Neutrophil (primary cell): ENCODE results near the gene TMEM270.
"Not testable (repeated sequence)": the region's sequence is repeated elsewhere in the genome, so short reads cannot be mapped to it uniquely, and the experiment has no call there.

Source experiments
- H3K27ac ChIP-seq: fragments of 200-600 bp; sonication (generic); 2 replicates; pipeline ENCODE4 v1.5.1; 2016; ENCODE audit warnings: mild to moderate bottlenecking, moderate library complexity
- H3K27me3 ChIP-seq: fragments of 200-600 bp; sonication (generic); 2 replicates; pipeline ENCODE4 v1.6.0; 2016; ENCODE audit warnings: mild to moderate bottlenecking
- H3K36me3 ChIP-seq: fragments of 200-600 bp; sonication (generic); 2 replicates; pipeline ENCODE4 v1.5.1; 2017
- H3K4me1 ChIP-seq, 2 experiments: fragments of 200-600 bp in 1 of 2; sonication (generic) in 1 of 2; 1 replicate in 1 of 2; 2 replicates in 1 of 2; pipeline versions ENCODE4 v1.5.1 to v1.6.1; 2013 to 2016; ENCODE audit warnings: low read depth in 1 of 2, low read length in 1 of 2, mild to moderate bottlenecking in 1 of 2, moderate library complexity in 1 of 2; ENCODE audit not compliant: control insufficient read depth in 1 of 2, insufficient read depth in 1 of 2
- H3K4me3 ChIP-seq, 2 experiments: fragments of 200-600 bp in 1 of 2; sonication (generic) in 1 of 2; 1 replicate in 1 of 2; 2 replicates in 1 of 2; pipeline ENCODE4 v1.5.1; 2013 to 2016; ENCODE audit warnings: low read depth in 1 of 2, low read length in 1 of 2, mild to moderate bottlenecking in 1 of 2, moderate library complexity in 1 of 2
- H3K9me3 ChIP-seq: fragments of 200-600 bp; sonication (generic); 2 replicates; pipeline ENCODE4 v1.5.1; 2016
- CTCF ChIP-seq: fragments of 200-600 bp; sonication (generic); IDR thresholded peaks from 2 replicates; pipeline ENCODE4 v1.5.1; 2016; ENCODE audit warnings: antibody characterized with exemption

Gene TMEM270

GRCh38 chr7:73844848-73845460, 16.0 kb upstream of the TMEM270 start:
- Histone ChIP-seq H3K36me3 (no peaks in the 10 kb centered on the region), H3K4me3 (no peak overlapping the region), H3K27me3 (peaks cover 63% of the 10 kb centered on the region), H3K9me3 (no peaks in the 10 kb centered on the region), H3K4me1 (peaks cover 4 to 8% of the 10 kb centered on the region in 2 experiments), H3K27ac (no peak overlapping the region)
- TF ChIP-seq CTCF = no peak

- H3K4me1 ChIP-seq, H3K4me3 ChIP-seq, H3K36me3 ChIP-seq, H3K9me3 ChIP-seq, H3K27ac ChIP-seq: not testable (repeated sequence)
- peaks cover 66% of the 10 kb centered on the region for H3K27me3 ChIP-seq
These were observed 15.2 kb upstream of the TMEM270 start for GRCh38 chr7:73845701-73846195.

GRCh38 chr7:73847941-73848723, 12.8 kb upstream of the TMEM270 start:
- Histone ChIP-seq H3K27ac (no peak overlapping the region), H3K4me1 (no peaks in the 10 kb centered on the region), H3K4me3 (no peak overlapping the region), H3K27me3 (peaks cover 61% of the 10 kb centered on the region), H3K36me3 (no peaks in the 10 kb centered on the region), H3K9me3 (no peaks in the 10 kb centered on the region)
- TF ChIP-seq CTCF = no peak

GRCh38 chr7:73850781-73851207, 10.2 kb upstream of the TMEM270 start:
- TF ChIP-seq CTCF = no peak
- Histone ChIP-seq H3K4me3 (no peak overlapping the region), H3K27me3 (peaks cover 61% of the 10 kb centered on the region), H3K4me1 (peaks cover 4% of the 10 kb centered on the region in 2 experiments), H3K9me3 (no peaks in the 10 kb centered on the region), H3K27ac (no peak overlapping the region), H3K36me3 (no peaks in the 10 kb centered on the region)

- no peak overlapping the region for H3K27ac ChIP-seq
These were observed 9.3 kb upstream of the TMEM270 start for GRCh38 chr7:73851410-73852338.

More at GRCh38 chr7:73851410-73852338, 9.3 kb upstream of the TMEM270 start:
- no peak for TF ChIP-seq CTCF
- Histone ChIP-seq H3K4me3 (no peak overlapping the region), H3K27me3 (peaks cover 65% of the 10 kb centered on the region), H3K9me3 (no peaks in the 10 kb centered on the region), H3K36me3 (no peaks in the 10 kb centered on the region), H3K4me1 (peaks cover 6% of the 10 kb centered on the region in 2 experiments)
